Brain microvascular endothelial cell (primary cell): ENCODE measurements around the gene SOST.

Source experiments
- DNase-seq: peaks from one replicate; pipeline ENCODE4 v3.0.0-alpha.2; 2020
- H3K27ac ChIP-seq: fragments of 250-450 bp; sonication (Bioruptor Pico); 2 replicates; pipeline ENCODE4 v1.5.1; 2020; ENCODE audit warnings: mild to moderate bottlenecking, moderate library complexity
- H3K27me3 ChIP-seq: fragments of 250-450 bp; sonication (Bioruptor Pico); replicated peaks from 2 replicates; pipeline ENCODE4 v1.5.1; 2020; ENCODE audit warnings: mild to moderate bottlenecking
- H3K36me3 ChIP-seq: fragments of 250-450 bp; sonication (Bioruptor Pico); replicated peaks from 2 replicates; pipeline ENCODE4 v1.5.1; 2020; ENCODE audit warnings: mild to moderate bottlenecking
- H3K4me3 ChIP-seq: 2 replicates; pipeline ENCODE4 v1.5.1; 2011; ENCODE audit warnings: low read depth, mild to moderate bottlenecking, control low read depth, low read length, moderate library complexity
- in situ Hi-C: cut with HindIII; loops from 2 replicates; pipeline ENCODE4 v1.10.0; 2017; ENCODE audit warnings: low sequenced_read_pairs, low pct_ligation_motif_present
- TF ChIP-seq, protein P1 (sequence below): IDR thresholded peaks from 2 replicates; pipeline ENCODE4 v1.5.1; 2011; ENCODE audit warnings: low read depth, mild to moderate bottlenecking, moderate library complexity, low read length, control low read depth, inconsistent platforms; ENCODE audit errors: missing control alignments

Gene SOST

DNA sequence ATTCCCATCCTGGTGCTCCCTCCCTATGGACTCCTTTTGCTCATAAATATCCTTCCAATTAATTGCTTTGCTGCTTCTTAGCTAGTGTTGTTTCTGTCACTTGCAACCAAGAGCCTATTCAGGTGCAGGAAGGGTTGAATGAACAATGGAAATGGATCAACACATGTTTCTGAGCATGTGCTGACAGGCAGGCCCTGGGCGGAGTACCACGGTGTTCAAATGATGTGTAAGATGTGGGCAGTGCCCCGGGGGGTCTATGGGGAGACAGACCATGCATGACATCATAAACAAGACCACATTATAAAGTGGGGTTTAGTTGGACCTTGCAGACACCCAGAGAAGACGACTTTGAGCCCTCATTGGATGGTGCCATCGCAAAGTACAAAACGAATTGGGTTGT lies 48.5 kb downstream of the SOST start:
- Histone ChIP-seq H3K27me3 (no peaks in the 10 kb centered on the region), H3K27ac (no peak overlapping the region), H3K4me3 (no peak overlapping the region), H3K36me3 (no peaks in the 10 kb centered on the region)
- TF ChIP-seq, protein P1, sequence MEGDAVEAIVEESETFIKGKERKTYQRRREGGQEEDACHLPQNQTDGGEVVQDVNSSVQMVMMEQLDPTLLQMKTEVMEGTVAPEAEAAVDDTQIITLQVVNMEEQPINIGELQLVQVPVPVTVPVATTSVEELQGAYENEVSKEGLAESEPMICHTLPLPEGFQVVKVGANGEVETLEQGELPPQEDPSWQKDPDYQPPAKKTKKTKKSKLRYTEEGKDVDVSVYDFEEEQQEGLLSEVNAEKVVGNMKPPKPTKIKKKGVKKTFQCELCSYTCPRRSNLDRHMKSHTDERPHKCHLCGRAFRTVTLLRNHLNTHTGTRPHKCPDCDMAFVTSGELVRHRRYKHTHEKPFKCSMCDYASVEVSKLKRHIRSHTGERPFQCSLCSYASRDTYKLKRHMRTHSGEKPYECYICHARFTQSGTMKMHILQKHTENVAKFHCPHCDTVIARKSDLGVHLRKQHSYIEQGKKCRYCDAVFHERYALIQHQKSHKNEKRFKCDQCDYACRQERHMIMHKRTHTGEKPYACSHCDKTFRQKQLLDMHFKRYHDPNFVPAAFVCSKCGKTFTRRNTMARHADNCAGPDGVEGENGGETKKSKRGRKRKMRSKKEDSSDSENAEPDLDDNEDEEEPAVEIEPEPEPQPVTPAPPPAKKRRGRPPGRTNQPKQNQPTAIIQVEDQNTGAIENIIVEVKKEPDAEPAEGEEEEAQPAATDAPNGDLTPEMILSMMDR: no peak
- no peak for DNase-seq
- in situ Hi-C loops: no loop called here

DNA sequence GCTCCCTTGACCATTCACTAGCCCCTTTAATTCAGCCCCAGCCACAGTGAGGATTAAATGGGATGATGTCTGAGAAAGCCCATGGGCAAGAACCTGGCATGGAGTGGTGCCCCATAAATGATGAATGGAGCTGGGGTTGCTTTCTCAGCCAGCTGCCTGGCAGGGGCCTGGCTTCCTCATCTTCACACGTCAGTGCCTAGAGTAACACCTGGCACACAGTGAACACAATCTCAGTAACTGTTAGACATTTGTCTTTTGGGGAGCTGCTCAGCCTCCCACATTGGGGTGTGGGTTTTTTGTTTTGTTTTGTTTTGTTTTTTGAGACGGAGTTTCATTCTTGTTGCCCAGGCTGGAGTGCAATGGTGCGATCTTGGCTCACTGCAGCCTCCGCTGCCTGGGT lies 49.4 kb downstream of the SOST start:
- in situ Hi-C loops: no loop called here
- TF ChIP-seq, protein P1: no peak
- no peak for DNase-seq
- no peaks in the 10 kb centered on the region for H3K36me3 ChIP-seq
- no peaks in the 10 kb centered on the region for H3K27me3 ChIP-seq
- no peak overlapping the region for H3K27ac ChIP-seq
- H3K4me3 ChIP-seq: no peak overlapping the region

DNA sequence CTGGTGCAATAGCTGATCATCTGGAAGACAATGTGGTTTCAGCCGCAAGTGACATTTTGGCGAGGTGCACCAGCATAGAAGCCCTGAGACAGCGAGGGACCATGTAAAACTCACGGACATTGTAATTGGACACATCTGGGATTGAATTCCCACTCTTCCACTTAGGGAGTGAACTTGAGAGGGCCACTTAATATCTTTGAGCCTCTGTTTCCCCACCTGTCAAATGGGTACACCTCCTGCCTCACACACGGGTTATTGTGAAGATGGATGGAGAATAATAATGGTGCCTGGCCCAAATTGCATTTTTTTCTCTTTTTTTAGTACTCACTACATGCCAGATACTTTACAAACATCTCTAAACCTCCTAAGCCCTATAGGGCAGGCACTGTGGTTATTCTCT lies 51.4 kb downstream of the SOST start:
- Histone ChIP-seq H3K4me3 (no peak overlapping the region), H3K27ac (no peak overlapping the region), H3K36me3 (no peaks in the 10 kb centered on the region), H3K27me3 (no peaks in the 10 kb centered on the region)
- no peak for DNase-seq
- in situ Hi-C loops: no loop called here
- TF ChIP-seq, protein P1: no peak

DNA sequence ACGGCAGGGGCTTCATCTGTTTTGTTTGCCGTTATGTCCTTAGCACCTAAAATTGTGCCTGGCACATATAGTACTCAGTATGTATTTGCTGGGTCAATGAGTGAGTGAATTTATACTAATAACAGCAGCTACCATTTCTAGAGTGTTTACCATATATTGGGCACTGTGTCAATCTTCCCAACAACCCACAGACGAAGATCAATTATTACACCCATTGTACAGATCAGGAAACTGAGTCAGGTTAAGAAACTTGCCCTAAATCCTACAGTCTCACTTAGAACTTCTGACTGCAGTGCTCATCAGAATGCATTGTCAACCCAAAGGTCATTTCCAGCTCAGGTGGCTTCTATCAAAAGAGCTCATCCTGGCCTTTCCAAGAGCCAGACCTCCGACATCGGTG lies 52.4 kb downstream of the SOST start:
- in situ Hi-C loops: no loop called here
- no peak overlapping the region for H3K27ac ChIP-seq
- H3K4me3 ChIP-seq: no peak overlapping the region
- H3K36me3 ChIP-seq: no peaks in the 10 kb centered on the region
- H3K27me3 ChIP-seq: no peaks in the 10 kb centered on the region
- TF ChIP-seq, protein P1: no peak
- DNase-seq: no peak
